ENCODE measurements around the gene ZNF175.

- TF ChIP-seq CTCF (optimal IDR thresholded peaks at IDR 0.05 in 1 of 3, IDR thresholded peaks at IDR 0.05 in 1 of 3, conservative IDR thresholded peaks at IDR 0.05 in 1 of 3; ENCODE audit: extremely low read depth in 1 of 3, insufficient read depth in 2 of 3, low read length in 3 of 3) (no peak), EZH2 (IDR thresholded peaks at IDR 0.05; ENCODE audit: low read length) (no peak)
These were observed 5.8 kb downstream of the ZNF175 start for GRCh38 chr19:51576850-51577249.
